Tibial nerve (tissue), 4 donors: ENCODE data around the gene CAMTA1.

ENCODE experiments used
- CTCF ChIP-seq, 5 experiments: fragments of 200-600 bp in 3 of 5; fragments of 450-650 bp in 2 of 5; sonication (generic) in 3 of 5; IDR thresholded peaks; one replicate each; pipeline ENCODE4 v1.5.1; 2016 to 2019; ENCODE audit warnings: antibody characterized with exemption in 5 of 5, mild to moderate bottlenecking in 3 of 5, moderate library complexity in 2 of 5
- EP300 ChIP-seq, 2 donors: sonication (generic); formaldehyde crosslinking; IDR thresholded peaks; one replicate each; pipeline ENCODE4 v1.6.1; 2017; ENCODE audit warnings: antibody characterized with exemption in 2 of 2, mild to moderate bottlenecking in 1 of 2
- POLR2A ChIP-seq, 2 donors: fragments of 450-650 bp; IDR thresholded peaks; one replicate each; pipeline ENCODE4 v1.6.1; 2017; ENCODE audit warnings: antibody characterized with exemption in 2 of 2, mild to moderate bottlenecking in 2 of 2, moderate library complexity in 2 of 2

GRCh38 chr1:7375781-7376660, 590.8 kb downstream of the CAMTA1 start:
- TF ChIP-seq CTCF (IDR thresholded peaks at IDR 0.05), result no peak
- no peak for TF ChIP-seq EP300 (IDR thresholded peaks at IDR 0.05)
- no peak for TF ChIP-seq POLR2A (IDR thresholded peaks at IDR 0.05)
